ENCODE measurements around the gene PPT1.

Gene PPT1

DNA sequence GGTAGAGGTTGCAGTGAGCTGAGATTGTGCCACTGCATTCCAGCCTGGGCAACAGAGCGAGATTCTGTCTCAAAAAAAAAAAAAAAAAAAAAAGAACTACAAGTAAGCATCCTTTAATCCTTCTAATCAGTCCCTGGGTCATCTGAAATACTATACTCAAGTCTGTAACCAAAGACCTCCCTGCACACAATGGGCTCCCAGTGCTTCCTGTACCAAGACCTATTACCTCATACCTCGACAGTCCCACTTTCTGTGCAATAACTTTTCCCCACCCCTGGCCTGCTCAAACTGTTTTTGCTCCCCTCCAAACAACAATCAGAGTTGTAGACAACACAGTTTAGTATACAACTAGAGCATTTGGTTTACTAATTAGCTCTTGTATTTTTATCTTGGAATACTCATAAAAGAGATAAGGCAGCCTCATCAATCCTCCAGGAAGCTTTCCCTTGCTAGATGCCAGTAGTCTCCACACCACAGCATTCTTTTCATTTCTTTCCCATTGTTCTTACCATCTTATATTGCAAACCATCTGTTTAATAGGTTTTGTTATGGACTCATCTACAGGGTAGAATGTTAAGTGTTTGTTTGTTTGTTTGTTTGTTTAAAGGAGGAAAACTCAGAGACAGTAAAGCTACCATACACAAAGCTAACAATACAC, 45.0 kb upstream of the PPT1 start (continued):
- TF ChIP-seq, protein P1, sequence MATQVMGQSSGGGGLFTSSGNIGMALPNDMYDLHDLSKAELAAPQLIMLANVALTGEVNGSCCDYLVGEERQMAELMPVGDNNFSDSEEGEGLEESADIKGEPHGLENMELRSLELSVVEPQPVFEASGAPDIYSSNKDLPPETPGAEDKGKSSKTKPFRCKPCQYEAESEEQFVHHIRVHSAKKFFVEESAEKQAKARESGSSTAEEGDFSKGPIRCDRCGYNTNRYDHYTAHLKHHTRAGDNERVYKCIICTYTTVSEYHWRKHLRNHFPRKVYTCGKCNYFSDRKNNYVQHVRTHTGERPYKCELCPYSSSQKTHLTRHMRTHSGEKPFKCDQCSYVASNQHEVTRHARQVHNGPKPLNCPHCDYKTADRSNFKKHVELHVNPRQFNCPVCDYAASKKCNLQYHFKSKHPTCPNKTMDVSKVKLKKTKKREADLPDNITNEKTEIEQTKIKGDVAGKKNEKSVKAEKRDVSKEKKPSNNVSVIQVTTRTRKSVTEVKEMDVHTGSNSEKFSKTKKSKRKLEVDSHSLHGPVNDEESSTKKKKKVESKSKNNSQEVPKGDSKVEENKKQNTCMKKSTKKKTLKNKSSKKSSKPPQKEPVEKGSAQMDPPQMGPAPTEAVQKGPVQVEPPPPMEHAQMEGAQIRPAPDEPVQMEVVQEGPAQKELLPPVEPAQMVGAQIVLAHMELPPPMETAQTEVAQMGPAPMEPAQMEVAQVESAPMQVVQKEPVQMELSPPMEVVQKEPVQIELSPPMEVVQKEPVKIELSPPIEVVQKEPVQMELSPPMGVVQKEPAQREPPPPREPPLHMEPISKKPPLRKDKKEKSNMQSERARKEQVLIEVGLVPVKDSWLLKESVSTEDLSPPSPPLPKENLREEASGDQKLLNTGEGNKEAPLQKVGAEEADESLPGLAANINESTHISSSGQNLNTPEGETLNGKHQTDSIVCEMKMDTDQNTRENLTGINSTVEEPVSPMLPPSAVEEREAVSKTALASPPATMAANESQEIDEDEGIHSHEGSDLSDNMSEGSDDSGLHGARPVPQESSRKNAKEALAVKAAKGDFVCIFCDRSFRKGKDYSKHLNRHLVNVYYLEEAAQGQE (tag by site-specific recombination; IDR thresholded peaks at IDR 0.05): no peak
- no peak for TF ChIP-seq ZBTB7A (tag by site-specific recombination; IDR thresholded peaks at IDR 0.05; ENCODE audit: low read depth)
- TF ChIP-seq ZNF596 (tag by site-specific recombination; IDR thresholded peaks at IDR 0.05): no peak
- TF ChIP-seq ZBTB17 (tag by site-specific recombination; IDR thresholded peaks at IDR 0.05): peak; percentile 66
- TF ChIP-seq SP2 (tag by site-specific recombination; IDR thresholded peaks at IDR 0.05): no peak
- no peak for TF ChIP-seq ZSCAN30 (tag by site-specific recombination; IDR thresholded peaks at IDR 0.05)
- TF ChIP-seq ZNF155 (tag by site-specific recombination; IDR thresholded peaks at IDR 0.05): no peak
- TF ChIP-seq FEZF1 (tag by site-specific recombination; IDR thresholded peaks at IDR 0.05): no peak; the same call in 1 of the 2 replicates
- no peak for TF ChIP-seq ZNF426 (tag by site-specific recombination; IDR thresholded peaks at IDR 0.05)
- no peak for TF ChIP-seq KLF1 (tag by site-specific recombination; IDR thresholded peaks at IDR 0.05)
- TF ChIP-seq ZNF561 (tag by site-specific recombination; IDR thresholded peaks at IDR 0.05; ENCODE audit: borderline replicate concordance): no peak
- TF ChIP-seq ZNF266 (tag by site-specific recombination; IDR thresholded peaks at IDR 0.05; ENCODE audit: low read depth): no peak
- no peak for TF ChIP-seq BCL6B (tag by site-specific recombination; IDR thresholded peaks at IDR 0.05)
- no peak for TF ChIP-seq ZNF169 (tag by site-specific recombination; IDR thresholded peaks at IDR 0.05)
- no peak for TF ChIP-seq KLF7 (tag by site-specific recombination; IDR thresholded peaks at IDR 0.05; ENCODE audit: borderline replicate concordance)
- TF ChIP-seq, protein P2, sequence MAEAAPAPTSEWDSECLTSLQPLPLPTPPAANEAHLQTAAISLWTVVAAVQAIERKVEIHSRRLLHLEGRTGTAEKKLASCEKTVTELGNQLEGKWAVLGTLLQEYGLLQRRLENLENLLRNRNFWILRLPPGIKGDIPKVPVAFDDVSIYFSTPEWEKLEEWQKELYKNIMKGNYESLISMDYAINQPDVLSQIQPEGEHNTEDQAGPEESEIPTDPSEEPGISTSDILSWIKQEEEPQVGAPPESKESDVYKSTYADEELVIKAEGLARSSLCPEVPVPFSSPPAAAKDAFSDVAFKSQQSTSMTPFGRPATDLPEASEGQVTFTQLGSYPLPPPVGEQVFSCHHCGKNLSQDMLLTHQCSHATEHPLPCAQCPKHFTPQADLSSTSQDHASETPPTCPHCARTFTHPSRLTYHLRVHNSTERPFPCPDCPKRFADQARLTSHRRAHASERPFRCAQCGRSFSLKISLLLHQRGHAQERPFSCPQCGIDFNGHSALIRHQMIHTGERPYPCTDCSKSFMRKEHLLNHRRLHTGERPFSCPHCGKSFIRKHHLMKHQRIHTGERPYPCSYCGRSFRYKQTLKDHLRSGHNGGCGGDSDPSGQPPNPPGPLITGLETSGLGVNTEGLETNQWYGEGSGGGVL (tag by site-specific recombination; IDR thresholded peaks at IDR 0.05): no peak
- peak; percentile 45; the same call in 1 of the 2 replicates for TF ChIP-seq ZNF121 (tag by site-specific recombination; IDR thresholded peaks at IDR 0.05)
- no peak for TF ChIP-seq ZNF175 (tag by site-specific recombination; IDR thresholded peaks at IDR 0.05)
- TF ChIP-seq ZNF843 (tag by site-specific recombination; IDR thresholded peaks at IDR 0.05): no peak
- no peak for TF ChIP-seq ZNF645 (tag by site-specific recombination; IDR thresholded peaks at IDR 0.05)
- no peak for TF ChIP-seq ZNF133 (tag by site-specific recombination; IDR thresholded peaks at IDR 0.05)
- TF ChIP-seq, protein P3, sequence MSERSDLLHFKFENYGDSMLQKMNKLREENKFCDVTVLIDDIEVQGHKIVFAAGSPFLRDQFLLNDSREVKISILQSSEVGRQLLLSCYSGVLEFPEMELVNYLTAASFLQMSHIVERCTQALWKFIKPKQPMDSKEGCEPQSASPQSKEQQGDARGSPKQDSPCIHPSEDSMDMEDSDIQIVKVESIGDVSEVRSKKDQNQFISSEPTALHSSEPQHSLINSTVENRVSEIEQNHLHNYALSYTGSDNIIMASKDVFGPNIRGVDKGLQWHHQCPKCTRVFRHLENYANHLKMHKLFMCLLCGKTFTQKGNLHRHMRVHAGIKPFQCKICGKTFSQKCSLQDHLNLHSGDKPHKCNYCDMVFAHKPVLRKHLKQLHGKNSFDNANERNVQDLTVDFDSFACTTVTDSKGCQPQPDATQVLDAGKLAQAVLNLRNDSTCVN (tag by site-specific recombination; optimal IDR thresholded peaks at IDR 0.05): no peak
- no peak for TF ChIP-seq ZNF354C (tag by site-specific recombination; IDR thresholded peaks at IDR 0.05; ENCODE audit: borderline replicate concordance, low read depth)
- no peak for TF ChIP-seq AEBP2 (tag by site-specific recombination; IDR thresholded peaks at IDR 0.05; ENCODE audit: borderline replicate concordance)
- no peak for TF ChIP-seq ZNF138 (tag by site-specific recombination; IDR thresholded peaks at IDR 0.05; ENCODE audit: borderline replicate concordance)
- no peak for TF ChIP-seq ZNF223 (tag by site-specific recombination; IDR thresholded peaks at IDR 0.05)
- TF ChIP-seq ZNF16 (tag by site-specific recombination; IDR thresholded peaks at IDR 0.05; ENCODE audit: low read depth): no peak
- no peak for TF ChIP-seq ZNF776 (tag by site-specific recombination; IDR thresholded peaks at IDR 0.05; ENCODE audit: borderline replicate concordance)
- no peak for TF ChIP-seq ZSCAN16 (tag by site-specific recombination; IDR thresholded peaks at IDR 0.05)
- TF ChIP-seq ZEB2 (tag by site-specific recombination; IDR thresholded peaks at IDR 0.05): 0 out of 2 replicates have a peak, but pooled peaks have one; percentile 22
